Sciatic nerve (tissue), 2 donors: ENCODE data around the gene CSNK1A1. TPM values are rescaled to one million over a fixed set of nuclear protein-coding genes. Genes with fewer than 3 reads are reported as not detected.

Experiments used
- ATAC-seq: fragments of 200-7000 bp; cut with Tn5 transposase; one replicate; pipeline ENCODE4 v1.9.1; 2020; ENCODE audit warnings: mild to moderate bottlenecking, moderate library complexity
- DNase-seq: peaks from one replicate; pipeline ENCODE4 v3.0.0-alpha.2; 2020; ENCODE audit warnings: low spot score
- intact Hi-C: fragments of 100-400 bp; cut with DNase I; formaldehyde crosslinking; loops from one replicate; pipeline ENCODE4 v1.14.2; 2022
- total RNA-seq: library from RNA; stranded (reverse); fragmentation: NEBNext Ultra II Directional; extraction: Animal tissue kit (Norgen Biotek cat#: 25700); gene quantifications from one replicate; pipeline ENCODE4 v1.2.1, GENCODE V29; 2021
- donor health status: DM: no; HTN: no; CAD: no.
- donor health status: DM: no; HTN: no; CAD: no.

The CSNK1A1 gene
- total RNA-seq, 1 donor from 2014 or later, result 187 TPM

GRCh38 chr5:149503006-149503405, 48.2 kb downstream of the CSNK1A1 start:
- ATAC-seq, result no peak
- DNase-seq, result no peak
- intact Hi-C loops, result no loop called here

DNA sequence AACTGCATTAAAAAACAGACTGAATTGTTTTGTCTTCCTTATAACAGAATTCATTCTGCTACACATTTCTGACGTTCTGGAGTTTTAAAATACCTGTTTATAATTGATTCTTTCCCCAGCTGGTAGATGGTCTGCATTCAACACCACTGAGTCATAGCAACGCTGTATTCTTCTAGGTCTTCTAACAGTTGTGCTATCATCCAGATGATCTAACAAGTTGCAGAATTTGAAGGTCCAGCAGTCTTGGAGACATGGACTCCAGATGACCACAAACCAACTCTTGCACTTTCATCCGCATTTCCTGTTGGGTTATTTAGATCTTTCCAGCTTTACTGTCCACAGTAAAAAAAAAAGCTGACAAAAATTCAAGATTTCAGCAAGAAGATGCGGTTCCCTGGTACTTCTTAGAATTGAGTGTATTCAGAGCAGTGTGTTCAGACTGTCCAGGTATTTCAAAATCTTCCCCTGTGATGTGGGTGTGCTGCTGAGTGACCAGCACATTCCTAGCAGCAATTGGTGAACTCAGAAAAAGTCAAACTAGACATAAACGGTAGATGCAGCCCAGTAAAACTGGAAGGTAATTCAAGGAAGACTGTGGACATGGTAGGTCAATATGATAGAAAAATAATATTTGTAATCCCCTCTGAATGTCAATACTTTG, 50.2 kb downstream of the CSNK1A1 start:
- ATAC-seq (no peak), DNase-seq (no peak)
- intact Hi-C loops, result no loop called here

DNA sequence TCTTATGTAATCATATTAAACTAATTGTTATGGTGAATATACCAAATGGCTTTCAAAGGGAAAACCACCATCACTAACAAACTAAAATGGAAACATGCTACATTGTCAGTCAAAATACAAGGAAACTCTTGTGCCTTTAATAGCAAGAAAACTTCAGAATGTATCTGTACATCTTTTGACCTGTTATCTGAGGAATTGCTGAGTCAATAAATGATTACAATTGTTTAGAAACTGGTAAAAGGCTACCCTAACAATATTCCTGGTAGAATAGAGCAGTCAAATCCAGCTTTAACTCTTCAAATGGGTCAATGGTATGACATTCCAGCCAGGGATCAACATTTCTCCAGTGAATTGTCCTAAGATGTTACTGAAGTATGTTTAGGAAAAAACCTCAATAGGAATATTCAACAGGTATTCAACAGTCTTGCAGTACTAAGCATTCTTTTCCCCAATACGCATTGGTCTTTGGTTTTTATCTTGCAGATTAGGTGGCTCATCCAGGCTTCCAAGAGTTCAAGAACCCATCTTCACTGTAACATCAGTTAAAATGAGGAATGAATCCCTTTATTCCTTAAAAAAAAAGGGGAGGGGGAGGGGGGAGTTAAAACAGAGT, 52.4 kb downstream of the CSNK1A1 start:
- intact Hi-C loops, result no loop called here
- no peak for ATAC-seq
- no peak for DNase-seq

DNA sequence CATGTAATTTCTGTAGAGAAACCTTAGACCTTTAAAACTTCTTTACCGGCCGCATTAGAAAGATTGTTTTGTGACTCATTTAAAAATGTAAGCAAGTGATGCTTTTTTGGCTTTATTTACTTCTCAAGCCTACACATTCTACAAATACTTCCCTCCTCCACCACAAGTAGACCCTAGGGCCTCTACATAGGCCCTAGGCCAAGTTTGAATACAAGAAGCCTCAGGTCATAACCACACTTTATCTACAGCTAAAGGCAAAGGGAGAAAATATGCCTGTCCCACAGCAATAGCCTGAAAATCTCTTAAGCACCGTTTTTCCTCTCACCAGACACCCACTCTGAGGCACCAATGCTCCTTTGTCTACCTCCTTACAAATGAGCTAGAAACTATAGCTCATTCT, 53.9 kb downstream of the CSNK1A1 start:
- DNase-seq, result no peak
- intact Hi-C loops, result no loop called here
- ATAC-seq, result no peak

DNA sequence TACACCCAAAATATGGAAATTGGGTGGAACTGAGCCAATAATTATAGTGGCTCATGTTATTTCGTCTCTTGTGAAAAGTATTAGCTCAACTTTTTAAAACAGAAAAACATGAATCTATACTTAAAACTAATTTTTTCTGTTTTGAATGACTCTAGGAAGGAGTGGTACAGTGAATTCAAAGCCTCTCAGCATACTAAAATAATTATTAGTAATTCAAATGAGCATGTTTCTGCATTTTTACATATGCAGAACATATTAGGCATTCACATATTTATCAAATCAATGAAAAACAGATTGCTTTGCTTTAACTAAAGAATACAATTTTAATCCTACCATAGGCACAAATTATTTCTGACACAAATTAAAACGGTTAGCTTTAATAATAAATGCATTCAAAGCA, 54.3 kb downstream of the CSNK1A1 start:
- intact Hi-C loops, result no loop called here
- ATAC-seq (no peak), DNase-seq (no peak)

GRCh38 chr5:149496166-149496565, 55.1 kb downstream of the CSNK1A1 start:
- no peak for ATAC-seq
- intact Hi-C loops, result no loop called here
- DNase-seq, result no peak

- ATAC-seq (no peak), DNase-seq (no peak)
- intact Hi-C loops, result no loop called here
Measured at GRCh38 chr5:149495673-149496072, 55.6 kb downstream of the CSNK1A1 start.

GRCh38 chr5:149493316-149493715, 57.9 kb downstream of the CSNK1A1 start:
- DNase-seq (no peak), ATAC-seq (no peak)
- intact Hi-C loops, result no loop called here

GRCh38 chr5:149492781-149493180, 58.5 kb downstream of the CSNK1A1 start:
- ATAC-seq (no peak), DNase-seq (no peak)
- intact Hi-C loops, result no loop called here

DNA sequence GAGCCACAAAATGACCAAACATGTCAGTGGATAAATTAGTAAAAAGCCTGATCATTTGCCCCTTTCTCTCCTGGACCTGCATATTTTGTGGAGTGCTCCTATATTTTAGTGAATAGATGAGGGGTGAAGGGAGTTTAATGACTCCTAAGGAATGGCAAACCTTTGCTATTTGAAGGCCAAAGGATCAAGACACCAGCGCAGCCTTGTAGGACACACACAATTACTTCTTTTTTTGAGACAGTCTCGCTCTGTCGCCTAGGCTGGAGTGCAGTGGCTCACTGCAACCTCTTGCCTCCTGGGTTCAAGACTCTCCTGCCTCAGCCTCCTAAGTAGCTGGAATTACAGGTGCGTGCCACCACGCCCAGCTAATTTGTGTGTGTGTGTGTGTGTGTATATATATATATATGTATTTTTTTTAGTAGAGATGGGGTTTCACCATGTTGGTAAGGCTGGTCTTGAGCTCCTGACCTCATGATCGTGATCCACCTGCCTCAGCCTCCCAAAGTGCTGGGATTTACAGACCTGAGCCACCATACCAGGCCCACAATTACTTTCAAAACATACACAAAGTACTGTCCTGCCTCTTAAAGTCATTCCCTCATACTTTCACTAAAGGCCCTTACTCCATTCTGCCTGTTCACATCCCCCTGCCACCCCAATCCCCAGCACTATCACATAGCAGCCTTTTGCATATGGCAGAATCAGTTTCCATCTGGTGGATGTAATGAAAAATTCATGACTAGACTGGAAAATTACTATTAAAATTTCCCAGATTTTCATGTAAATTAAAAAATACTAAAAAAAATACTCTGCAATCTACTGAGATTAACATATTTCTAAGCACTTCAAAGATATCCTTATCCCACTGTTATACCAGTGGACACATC, 60.4 kb downstream of the CSNK1A1 start:
- intact Hi-C loops, result no loop called here
- ATAC-seq, result no peak
- no peak for DNase-seq

DNA sequence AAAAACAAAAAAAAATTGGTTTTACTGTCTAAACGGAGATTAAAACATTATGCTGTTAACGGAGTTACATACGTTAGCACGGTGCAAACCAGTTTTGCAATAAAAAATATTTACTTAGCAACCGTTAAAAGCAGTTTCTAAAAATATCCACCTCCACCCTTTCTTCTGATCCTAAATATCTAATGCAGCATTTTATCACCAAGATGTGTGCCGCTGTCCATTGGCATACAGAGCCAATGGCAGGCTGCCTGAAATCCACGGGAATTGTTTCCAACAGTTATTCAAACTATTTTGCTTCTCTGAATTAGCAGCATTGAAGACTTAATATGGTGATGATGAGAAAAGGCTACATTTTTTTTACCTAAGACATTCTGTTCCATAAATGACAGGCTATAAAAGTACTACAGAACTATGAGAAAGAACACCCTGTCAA, 61.6 kb downstream of the CSNK1A1 start:
- ATAC-seq (no peak), DNase-seq (no peak)
- intact Hi-C loops, result no loop called here

GRCh38 chr5:149488645-149489306, 62.5 kb downstream of the CSNK1A1 start:
- ATAC-seq (no peak), DNase-seq (no peak)
- intact Hi-C loops, result no loop called here

- intact Hi-C loops, result no loop called here
- no peak for ATAC-seq
- DNase-seq, result no peak
Measured at GRCh38 chr5:149487672-149488071, 63.6 kb downstream of the CSNK1A1 start.

DNA sequence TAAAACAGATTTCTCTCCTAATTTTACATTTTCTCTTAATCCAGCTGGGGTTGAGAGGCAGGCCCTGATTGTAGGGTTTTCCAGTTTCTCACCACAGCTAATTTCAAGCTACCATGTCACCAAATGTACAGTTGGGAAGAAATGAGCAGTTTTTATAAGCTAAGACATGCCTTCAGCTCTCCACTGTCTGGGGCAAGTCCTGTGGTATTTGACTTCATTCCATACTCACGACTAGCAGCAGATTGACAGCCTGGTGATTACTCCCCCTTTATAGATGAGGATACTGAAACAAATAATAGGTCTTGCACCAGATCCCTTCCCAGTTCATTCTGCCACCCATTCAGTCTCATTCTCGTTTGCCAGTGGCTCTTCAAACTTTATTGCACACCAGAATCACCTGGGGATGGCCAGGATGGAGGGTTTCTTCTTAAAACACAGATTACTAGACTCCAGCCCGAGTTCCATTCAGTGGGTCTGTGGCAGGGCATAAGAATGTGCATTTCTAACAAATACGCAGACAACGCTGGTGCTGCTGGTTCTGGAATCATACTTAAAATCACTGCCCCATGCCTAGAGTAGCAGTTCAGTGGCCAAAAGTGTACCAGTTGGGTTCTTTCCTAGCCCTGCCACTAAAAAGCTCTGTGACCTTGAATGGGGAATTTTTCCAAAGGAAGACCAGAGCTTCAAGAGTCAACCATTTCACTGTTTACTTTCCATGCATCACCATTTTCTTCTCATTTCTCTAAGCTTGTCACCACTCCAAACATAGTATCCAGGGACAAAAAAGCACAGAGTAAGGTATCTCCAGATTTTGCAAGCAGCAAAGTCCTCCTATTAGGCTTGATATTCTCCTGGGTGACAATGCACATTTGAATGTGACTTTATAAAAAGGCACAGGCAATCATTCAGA, 64.3 kb downstream of the CSNK1A1 start:
- DNase-seq, result no peak
- no peak for ATAC-seq
- intact Hi-C loops, result no loop called here

- DNase-seq (no peak), ATAC-seq (peak; percentile 61)
- intact Hi-C loops, result no loop called here
Measured at GRCh38 chr5:149485655-149486615, 65.3 kb downstream of the CSNK1A1 start.

- ATAC-seq (no peak), DNase-seq (no peak)
- intact Hi-C loops, result no loop called here
Measured at GRCh38 chr5:149481485-149481884, 69.8 kb downstream of the CSNK1A1 start.

GRCh38 chr5:149478761-149479160, 72.5 kb downstream of the CSNK1A1 start:
- no peak for DNase-seq
- intact Hi-C loops, result no loop called here
- no peak for ATAC-seq

GRCh38 chr5:149475777-149476176, 75.5 kb downstream of the CSNK1A1 start:
- intact Hi-C loops, result no loop called here
- DNase-seq, result no peak
- ATAC-seq, result no peak
